IMR-90 (cell line): ENCODE measurements around the gene NLRC5. TPM values are rescaled to one million over a fixed set of nuclear protein-coding genes. Genes with fewer than 3 reads are reported as not detected.
A peak's percentile ranks its signal among the peaks of the same experiment; 100 is the strongest.

Experiments used
- ATAC-seq: fragments of 200-7000 bp; cut with Tn5 transposase; 2 replicates; pipeline ENCODE4 v1.9.1; 2020; ENCODE audit warnings: low read depth, mild to moderate bottlenecking, moderate library complexity
- BruUV-seq: library from RNA; stranded (reverse); fragments of 400-500 nt; replicated peaks from 2 replicates; lab custom pipeline; 2021; lab: Mats Ljungman, UMichigan
- CTCF ChIA-PET: fragments of 300-600 bp; formaldehyde crosslinking; extraction: SDS; loops from one replicate; lab custom pipeline; 2021; ENCODE audit warnings: antibody characterized with exemption; lab: Yijun Ruan, JAX
- POLR2A ChIA-PET: fragments of 300-600 bp; sonication (Branson Sonifier 250); formaldehyde crosslinking; loops from one replicate; lab custom pipeline; 2022; ENCODE audit warnings: antibody characterized with exemption; ENCODE audit not compliant: unreplicated experiment; lab: Charles Lee
- DNase-seq: peaks from one replicate; pipeline ENCODE4 v3.0.0; 2013
- H2AFZ ChIP-seq: replicated peaks from 2 replicates; pipeline ENCODE3; 2013; ENCODE audit warnings: low read length, mild to moderate bottlenecking; ENCODE audit not compliant: poor library complexity
- H2AK5ac ChIP-seq: 2 replicates; pipeline ENCODE4 v1.6.1; 2013; ENCODE audit warnings: low read depth, low read length, inconsistent platforms
- H2AK9ac ChIP-seq: replicated peaks from 2 replicates; pipeline ENCODE3; 2013; ENCODE audit warnings: mild to moderate bottlenecking, low read depth, low read length, moderate library complexity; ENCODE audit not compliant: poor library complexity
- H2BK120ac ChIP-seq: 2 replicates; pipeline ENCODE4 v1.6.1; 2013; ENCODE audit warnings: low read depth, low read length, inconsistent platforms
- H2BK15ac ChIP-seq: 3 replicates; pipeline ENCODE4 v1.6.1; 2013; ENCODE audit warnings: low read depth, low read length, inconsistent platforms
- H2BK20ac ChIP-seq: 2 replicates; pipeline ENCODE4 v1.6.1; 2013; ENCODE audit warnings: low read depth, mild to moderate bottlenecking, inconsistent platforms, low read length, moderate library complexity
- H2BK5ac ChIP-seq: 2 replicates; pipeline ENCODE4 v1.6.1; 2013; ENCODE audit warnings: mild to moderate bottlenecking, low read depth, low read length, inconsistent platforms; ENCODE audit not compliant: poor library complexity, severe bottlenecking
- H3K14ac ChIP-seq: replicated peaks from 2 replicates; pipeline ENCODE4 v1.6.1; 2013; ENCODE audit warnings: low read depth, low read length, inconsistent platforms
- H3K18ac ChIP-seq: 2 replicates; pipeline ENCODE4 v1.6.1; 2013; ENCODE audit warnings: low read depth, low read length, control low read depth
- H3K23ac ChIP-seq: 2 replicates; pipeline ENCODE4 v1.6.1; 2013; ENCODE audit warnings: low read depth, low read length, inconsistent platforms
- H3K27ac ChIP-seq: 2 replicates; pipeline ENCODE4 v1.5.1; 2013; ENCODE audit warnings: mild to moderate bottlenecking, control low read depth, low read length; ENCODE audit not compliant: insufficient read depth
- H3K27me3 ChIP-seq: 2 replicates; pipeline ENCODE4 v1.6.1; 2013; ENCODE audit warnings: low read length; ENCODE audit not compliant: control insufficient read depth, insufficient read depth
- H3K36me3 ChIP-seq: 2 replicates; pipeline ENCODE4 v1.6.1; 2013; ENCODE audit warnings: low read length, mixed read lengths; ENCODE audit not compliant: control insufficient read depth, insufficient read depth
- H3K4ac ChIP-seq: 2 replicates; pipeline ENCODE4 v1.6.1; 2013; ENCODE audit warnings: low read depth, low read length, inconsistent platforms
- H3K4me1 ChIP-seq: 2 replicates; pipeline ENCODE4 v1.6.1; 2013; ENCODE audit warnings: low read length, mixed read lengths; ENCODE audit not compliant: control insufficient read depth, insufficient read depth
- H3K4me2 ChIP-seq: 2 replicates; pipeline ENCODE4 v1.6.1; 2013; ENCODE audit warnings: low read depth, mild to moderate bottlenecking, control low read depth, low read length, moderate library complexity
- H3K4me3 ChIP-seq: 2 replicates; pipeline ENCODE4 v1.5.1; 2013; ENCODE audit warnings: low read depth, mild to moderate bottlenecking, control low read depth, low read length, moderate library complexity; ENCODE audit not compliant: insufficient read depth
- H3K56ac ChIP-seq: 2 replicates; pipeline ENCODE4 v1.6.1; 2013; ENCODE audit warnings: low read length, inconsistent platforms; ENCODE audit not compliant: insufficient read depth; ENCODE audit errors: extremely low read depth
- H3K79me1 ChIP-seq, 2 experiments: 2 replicates each; pipeline ENCODE4 v1.6.1; 2013; ENCODE audit warnings: low read length in 2 of 2, inconsistent platforms in 1 of 2, low read depth in 1 of 2
- H3K9ac ChIP-seq: 2 replicates; pipeline ENCODE4 v1.6.1; 2013; ENCODE audit warnings: low read depth, low read length, control low read depth
- H3K9me1 ChIP-seq: 2 replicates; pipeline ENCODE4 v1.6.1; 2013; ENCODE audit warnings: low read length, inconsistent platforms; ENCODE audit not compliant: insufficient read depth
- H3K9me3 ChIP-seq: 2 replicates; pipeline ENCODE4 v1.6.1; 2013; ENCODE audit warnings: low read length; ENCODE audit not compliant: control insufficient read depth, insufficient read depth
- H4K20me1 ChIP-seq: 2 replicates; pipeline ENCODE4 v1.6.1; 2013; ENCODE audit warnings: low read length, inconsistent platforms; ENCODE audit not compliant: insufficient read depth
- H4K5ac ChIP-seq: 2 replicates; pipeline ENCODE4 v1.6.1; 2013; ENCODE audit warnings: mild to moderate bottlenecking, low read depth, low read length, control low read depth
- H4K8ac ChIP-seq, 2 experiments: 2 replicates each; pipeline ENCODE4 v1.6.1; 2013; ENCODE audit warnings: low read depth in 2 of 2, low read length in 2 of 2, control low read depth in 1 of 2, inconsistent platforms in 1 of 2
- H4K91ac ChIP-seq: 2 replicates; pipeline ENCODE4 v1.6.1; 2013; ENCODE audit warnings: low read depth, low read length, inconsistent platforms; ENCODE audit not compliant: insufficient read depth
- CHD1 ChIP-seq: IDR thresholded peaks from 2 replicates; pipeline ENCODE4 v1.6.1; 2012; ENCODE audit warnings: low read depth, low read length, improper control_type of control experiment
- FOS ChIP-seq: fragments of 150-350 bp; IDR thresholded peaks from 2 replicates; pipeline ENCODE4 v1.6.1; 2016; ENCODE audit warnings: low read depth, low read length
- MAFK ChIP-seq: IDR thresholded peaks from 2 replicates; pipeline ENCODE4 v1.6.1; 2012; ENCODE audit warnings: low read depth, low read length, improper control_type of control experiment
- RAD21 ChIP-seq: IDR thresholded peaks from 2 replicates; pipeline ENCODE4 v1.6.1; 2012; ENCODE audit warnings: low read length, improper control_type of control experiment
- WGBS, 2 experiments: methylation state at CpG; one replicate each; pipeline versions ENCODE4 v1.1.5 to v1.1.7; 2013; ENCODE audit warnings: missing lambda C conversion rate in 2 of 2; ENCODE audit not compliant: insufficient read length in 1 of 2; ENCODE audit errors: extremely low coverage in 2 of 2; 5-methylcytosine and 5-hydroxymethylcytosine counted together
- dilution Hi-C: fragments of 300-500 bp; cut with HindIII; formaldehyde crosslinking; loops from one replicate; pipeline ENCODE4 v1.14.3; 2018; ENCODE audit warnings: low sequenced_read_pairs; ENCODE audit not compliant: unreplicated experiment
- in situ Hi-C: fragments of 300-500 bp; cut with MboI; formaldehyde crosslinking; loops from 3 replicates; pipeline ENCODE4 v1.14.3; 2019; ENCODE audit warnings: low sequenced_read_pairs, inconsistent platforms, mixed read lengths
- intact Hi-C: fragments of 100-400 bp; cut with micrococcal nuclease; formaldehyde crosslinking; loops from 2 replicates; pipeline ENCODE4 v1.10.0; 2022
- polyA plus RNA-seq, 3 experiments: library from polyadenylated mRNA; depleted of rRNA; stranded (reverse); fragments of >200 nt; gene quantifications; 2 replicates each; pipeline ENCODE4 v1.2.3, GENCODE V29; 2012; ENCODE audit warnings: low replicate concordance in 1 of 3
- total RNA-seq: library from RNA; depleted of rRNA; stranded (reverse); fragments of >200 nt; gene quantifications from 2 replicates; pipeline ENCODE4 v1.2.3, GENCODE V29; 2012

Gene NLRC5
- total and polyA plus RNA-seq, 2 of the 4 experiments (the other 2 are of a cell fraction): 9.1 to 14.9 TPM

DNA sequence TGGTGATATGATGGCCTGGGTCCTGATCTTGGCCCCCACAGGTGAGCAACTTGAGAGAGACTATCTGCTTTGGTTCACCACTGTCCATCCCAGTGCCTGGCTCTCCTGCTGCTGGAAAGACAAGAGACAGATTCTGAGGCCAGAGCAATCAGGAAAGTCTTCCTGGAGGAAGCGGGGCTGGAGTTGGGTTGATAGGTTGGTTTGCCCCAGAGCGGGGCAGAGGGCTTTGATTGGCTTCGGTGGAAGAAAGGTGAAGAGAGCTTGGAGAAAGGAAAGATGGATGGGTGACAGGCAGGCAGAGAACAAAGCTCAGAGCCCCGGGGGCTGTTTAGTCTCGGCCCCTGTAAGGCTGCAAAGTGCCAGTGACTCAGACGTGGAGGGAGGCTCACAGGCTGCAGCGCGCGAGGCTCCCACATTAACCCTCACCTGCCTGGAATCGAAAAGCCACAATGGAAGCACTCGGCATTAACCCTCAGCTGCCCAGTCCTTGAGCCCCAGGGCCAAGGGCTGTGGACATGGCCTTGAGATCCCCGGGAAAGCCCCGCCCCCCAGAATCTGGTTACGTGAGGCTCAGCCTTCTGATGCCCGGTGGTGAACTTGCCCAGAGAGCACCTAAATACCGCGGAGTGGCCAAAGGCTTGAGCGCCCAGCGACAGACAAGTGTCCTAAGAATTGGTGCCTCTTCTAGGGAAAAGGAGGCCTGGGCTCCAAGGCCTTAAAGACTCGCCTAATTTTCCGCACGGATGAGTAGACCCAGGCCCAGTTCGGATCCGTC lies 102.0 kb downstream of the NLRC5 start:
- Histone ChIP-seq H3K4me3 (peak overlapping the region; percentile 96), H3K56ac (no peak overlapping the region), H2BK15ac (no peak overlapping the region), H3K18ac (no peak overlapping the region), H4K8ac (peak overlapping the region in 1 of 2 experiments; percentile 69; a peak in 1 of 4 replicates), H3K36me3 (no peaks in the 10 kb centered on the region), H3K79me1 (peaks cover 13 to 30% of the 10 kb centered on the region in 2 experiments; a peak in 3 of 4 replicates), H3K9ac (no peak overlapping the region; the same call in 1 of the 2 replicates), H3K23ac (no peak overlapping the region), H4K20me1 (peaks cover 8% of the 10 kb centered on the region; the same call in 1 of the 2 replicates), H2BK20ac (no peak overlapping the region), H4K5ac (no peak overlapping the region), H3K27me3 (peaks cover 9% of the 10 kb centered on the region; the same call in 1 of the 2 replicates), H3K4ac (no peak overlapping the region), H3K14ac (no peak overlapping the region), H2AK9ac (no peak overlapping the region), H3K27ac (no peak overlapping the region; the same call in 1 of the 2 replicates), H3K4me2 (peak overlapping the region; percentile 80), H3K9me1 (peaks cover 3% of the 10 kb centered on the region; the same call in 1 of the 2 replicates), H2AFZ (peak overlapping the region; percentile 97), H2AK5ac (0 out of 2 replicates have a peak overlapping the region, but pooled peaks have one; percentile 32), H3K9me3 (no peaks in the 10 kb centered on the region), H3K4me1 (peaks cover 4% of the 10 kb centered on the region; the same call in 1 of the 2 replicates), H2BK5ac (no peak overlapping the region), H2BK120ac (no peak overlapping the region), H4K91ac (no peak overlapping the region)
- DNase-seq: peak; percentile 53
- intact Hi-C loops (no loop called here), in situ Hi-C loops (no loop called here), dilution Hi-C loops (no loop called here)
- no TSS peak for BruUV-seq
- ChIA-PET CTCF (interaction anchor here (2.2 kb wide), 1 partner anchor 10 kb away, joined by 6 read pairs; no protein-coding TSS in a partner anchor), POLR2A (no interaction called here)
- peak; percentile 41 for ATAC-seq
- no peak for TF ChIP-seq RAD21
- no peak for TF ChIP-seq CHD1
- no peak for TF ChIP-seq MAFK
- TF ChIP-seq FOS: peak; percentile 28; the same call in 1 of the 2 replicates
- 4% methylated on average over 12 of the region's 24 CpGs; no CpG with 5 or more reads in 1 of the 2 experiments for WGBS, 2 experiments
